ENCODE measurements around the gene FSTL4. TPM values are rescaled to one million over a fixed set of nuclear protein-coding genes. Genes with fewer than 3 reads are reported as not detected.
A peak's percentile ranks its signal among the peaks of the same experiment; 100 is the strongest.
"Not testable (repeated sequence)": the region's sequence is repeated elsewhere in the genome, so short reads cannot be mapped to it uniquely, and the experiment has no call there.

FSTL4 gene
- polyA plus RNA-seq, 1 donor from 2014 or later: not detected

GRCh38 chr5:133192716-133193115 is 419.6 kb downstream of the FSTL4 start:
- peaks cover 0 to 4% (median 0%) of the 10 kb centered on the region in 3 donors for H3K9me3 Mint-ChIP-seq
- H3K27ac Mint-ChIP-seq: no peak overlapping the region
- peaks cover 6% of the 10 kb centered on the region for H3K27me3 Mint-ChIP-seq

DNA sequence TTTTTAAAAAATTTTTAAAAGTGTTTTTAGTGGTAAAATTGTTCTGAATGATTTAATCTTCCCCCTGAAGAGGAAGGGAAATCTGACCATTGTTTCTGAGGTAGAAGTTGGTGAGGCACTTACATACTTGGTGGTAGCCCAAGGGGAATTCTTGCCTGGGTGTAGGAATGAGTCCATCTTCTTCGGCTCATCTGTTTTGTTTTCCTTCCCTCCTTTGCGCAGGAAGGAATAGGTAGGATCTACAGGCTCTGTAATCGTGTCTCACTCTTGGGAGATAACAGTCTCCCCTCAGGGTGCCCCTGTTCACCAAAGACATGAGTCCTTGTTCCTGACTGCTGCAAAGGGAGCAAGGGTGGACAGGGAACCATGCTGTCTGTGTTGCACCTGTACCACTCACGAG is 422.5 kb downstream of the FSTL4 start:
- H3K36me3 Mint-ChIP-seq: peaks cover 1% of the 10 kb centered on the region
- H3K9me3 Mint-ChIP-seq: peaks cover 0 to 5% (median 0%) of the 10 kb centered on the region in 3 donors
- no peak overlapping the region for H3K4me3 Mint-ChIP-seq
- peaks cover 3% of the 10 kb centered on the region for H3K27me3 Mint-ChIP-seq
- H3K27ac Mint-ChIP-seq: no peak overlapping the region
- H3K4me1 Mint-ChIP-seq: no peaks in the 10 kb centered on the region

More at GRCh38 chr5:133192716-133193115, 419.6 kb downstream of the FSTL4 start:
- Mint-ChIP-seq H3K4me3 (no peak overlapping the region), H3K36me3 (peaks cover 3% of the 10 kb centered on the region), H3K4me1 (no peaks in the 10 kb centered on the region)

GRCh38 chr5:133179405-133179804 is 432.9 kb downstream of the FSTL4 start:
- peaks cover 1% of the 10 kb centered on the region for H3K27me3 Mint-ChIP-seq
- H3K27ac Mint-ChIP-seq: peak overlapping the region in 1 of 3 donors; percentile 53
- no peak overlapping the region for H3K4me3 Mint-ChIP-seq
- H3K4me1 Mint-ChIP-seq: no peaks in the 10 kb centered on the region
- no peaks in the 10 kb centered on the region for H3K36me3 Mint-ChIP-seq
- H3K9me3 Mint-ChIP-seq: peaks cover 0 to 2% (median 0%) of the 10 kb centered on the region in 3 donors

- H3K4me1 Mint-ChIP-seq, H3K4me3 Mint-ChIP-seq, H3K27me3 Mint-ChIP-seq, H3K27ac Mint-ChIP-seq, H3K36me3 Mint-ChIP-seq: not testable (repeated sequence)
- H3K9me3 Mint-ChIP-seq: peaks cover 0 to 11% (median 4%) of the 10 kb centered on the region in 3 donors
Observed at GRCh38 chr5:133170756-133171387, 441.5 kb downstream of the FSTL4 start.

GRCh38 chr5:133164759-133165158 is 447.6 kb downstream of the FSTL4 start:
- Mint-ChIP-seq H3K27ac (no peak overlapping the region), H3K9me3 (peaks cover 0 to 8% (median 2%) of the 10 kb centered on the region in 3 donors), H3K36me3 (peaks cover 3% of the 10 kb centered on the region), H3K27me3 (peaks cover under 1% of the 10 kb centered on the region), H3K4me1 (peaks cover 0 to 4% (median 0%) of the 10 kb centered on the region in 3 donors), H3K4me3 (peak overlapping the region in 1 of 4 donors; percentile 10)

GRCh38 chr5:133163839-133164238 is 448.5 kb downstream of the FSTL4 start:
- Mint-ChIP-seq H3K4me1 (peaks cover 0 to 4% (median 0%) of the 10 kb centered on the region in 3 donors), H3K27me3 (no peaks in the 10 kb centered on the region), H3K4me3 (no peak overlapping the region), H3K9me3 (peaks cover under 1 to 5% (median 3%) of the 10 kb centered on the region in 3 donors), H3K36me3 (peaks cover 3% of the 10 kb centered on the region), H3K27ac (no peak overlapping the region)

- Mint-ChIP-seq H3K4me1 (no peaks in the 10 kb centered on the region), H3K4me3 (no peak overlapping the region), H3K36me3 (no peaks in the 10 kb centered on the region), H3K9me3 (peaks cover 0 to 3% (median 0%) of the 10 kb centered on the region in 3 donors), H3K27ac (no peak overlapping the region), H3K27me3 (peaks cover 2% of the 10 kb centered on the region)
Observed at GRCh38 chr5:133159543-133159942, 452.8 kb downstream of the FSTL4 start.

DNA sequence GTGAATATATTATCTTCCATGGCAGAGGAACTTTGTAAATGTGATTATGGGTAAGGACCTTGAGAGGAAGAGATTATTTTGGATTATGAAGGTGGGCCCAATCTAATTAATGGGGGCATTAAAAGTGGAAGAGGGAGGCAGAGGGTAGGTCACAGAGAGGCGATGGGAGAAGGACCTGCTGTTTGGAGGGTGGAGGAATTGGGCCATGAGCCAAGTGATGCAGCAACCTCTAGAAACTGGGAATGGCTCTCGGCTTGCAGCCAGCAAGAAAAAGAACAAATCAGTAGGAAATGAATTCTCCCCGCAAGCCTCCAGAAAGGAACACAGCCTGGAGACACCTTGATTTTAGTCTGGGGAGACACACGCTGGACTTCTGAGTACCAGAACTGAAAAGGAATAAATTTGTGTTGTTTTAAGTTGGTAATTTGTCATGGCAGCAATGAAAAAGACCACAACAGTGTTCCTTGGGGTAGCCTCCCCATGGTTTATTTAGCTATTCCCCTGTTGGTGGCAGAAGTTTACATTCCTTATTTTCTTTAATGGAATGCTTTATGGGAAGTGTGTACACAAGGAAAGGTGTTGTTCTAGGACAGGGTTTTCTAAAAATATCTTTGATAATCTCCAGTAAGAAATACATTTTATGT is 456.9 kb downstream of the FSTL4 start:
- Mint-ChIP-seq H3K4me1 (no peaks in the 10 kb centered on the region), H3K4me3 (no peak overlapping the region), H3K9me3 (peaks cover 0 to 3% (median 0%) of the 10 kb centered on the region in 3 donors), H3K36me3 (no peaks in the 10 kb centered on the region), H3K27ac (no peak overlapping the region), H3K27me3 (peaks cover 2% of the 10 kb centered on the region)

GRCh38 chr5:133154274-133155075 is 457.9 kb downstream of the FSTL4 start:
- H3K27ac Mint-ChIP-seq: peak overlapping the region in 1 of 3 donors; percentile 39
- peaks cover 0 to 3% (median 0%) of the 10 kb centered on the region in 3 donors for H3K9me3 Mint-ChIP-seq

GRCh38 chr5:133150909-133151544 is 461.3 kb downstream of the FSTL4 start:
- no peaks in the 10 kb centered on the region for H3K9me3 Mint-ChIP-seq
- peaks cover 2% of the 10 kb centered on the region for H3K27me3 Mint-ChIP-seq
- peak overlapping the region in 1 of 4 donors; percentile 15 for H3K4me3 Mint-ChIP-seq
- no peaks in the 10 kb centered on the region for H3K36me3 Mint-ChIP-seq
- peak overlapping the region in 1 of 3 donors; percentile 9 for H3K27ac Mint-ChIP-seq
- no peaks in the 10 kb centered on the region for H3K4me1 Mint-ChIP-seq

More at GRCh38 chr5:133154274-133155075, 457.9 kb downstream of the FSTL4 start:
- H3K27me3 Mint-ChIP-seq: peaks cover 2% of the 10 kb centered on the region
- no peaks in the 10 kb centered on the region for H3K36me3 Mint-ChIP-seq
- no peak overlapping the region for H3K4me3 Mint-ChIP-seq
- H3K4me1 Mint-ChIP-seq: no peaks in the 10 kb centered on the region

DNA sequence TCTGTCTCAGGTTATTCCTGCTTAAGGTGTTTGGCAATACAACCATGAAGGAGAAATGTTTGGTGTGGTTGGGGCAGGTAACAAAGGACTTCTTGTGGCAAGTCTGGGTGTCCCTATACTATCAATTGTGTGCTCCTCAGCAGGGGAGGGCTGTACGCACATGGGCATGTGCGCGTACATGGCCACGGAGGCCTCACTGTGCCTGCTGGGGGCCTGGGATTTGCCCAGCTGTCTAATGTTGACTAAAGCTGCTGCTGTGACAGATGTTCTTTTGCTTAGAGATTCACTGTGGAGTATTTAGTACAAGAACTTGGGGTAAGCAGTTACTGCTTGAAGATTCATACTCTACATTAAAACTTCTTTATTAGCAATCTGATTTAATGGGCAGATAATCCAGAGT is 463.0 kb downstream of the FSTL4 start:
- no peaks in the 10 kb centered on the region for H3K36me3 Mint-ChIP-seq
- no peaks in the 10 kb centered on the region for H3K27me3 Mint-ChIP-seq
- no peaks in the 10 kb centered on the region for H3K4me1 Mint-ChIP-seq
- H3K27ac Mint-ChIP-seq: no peak overlapping the region
- no peak overlapping the region for H3K4me3 Mint-ChIP-seq
- peaks cover 0 to 5% (median 2%) of the 10 kb centered on the region in 3 donors for H3K9me3 Mint-ChIP-seq

DNA sequence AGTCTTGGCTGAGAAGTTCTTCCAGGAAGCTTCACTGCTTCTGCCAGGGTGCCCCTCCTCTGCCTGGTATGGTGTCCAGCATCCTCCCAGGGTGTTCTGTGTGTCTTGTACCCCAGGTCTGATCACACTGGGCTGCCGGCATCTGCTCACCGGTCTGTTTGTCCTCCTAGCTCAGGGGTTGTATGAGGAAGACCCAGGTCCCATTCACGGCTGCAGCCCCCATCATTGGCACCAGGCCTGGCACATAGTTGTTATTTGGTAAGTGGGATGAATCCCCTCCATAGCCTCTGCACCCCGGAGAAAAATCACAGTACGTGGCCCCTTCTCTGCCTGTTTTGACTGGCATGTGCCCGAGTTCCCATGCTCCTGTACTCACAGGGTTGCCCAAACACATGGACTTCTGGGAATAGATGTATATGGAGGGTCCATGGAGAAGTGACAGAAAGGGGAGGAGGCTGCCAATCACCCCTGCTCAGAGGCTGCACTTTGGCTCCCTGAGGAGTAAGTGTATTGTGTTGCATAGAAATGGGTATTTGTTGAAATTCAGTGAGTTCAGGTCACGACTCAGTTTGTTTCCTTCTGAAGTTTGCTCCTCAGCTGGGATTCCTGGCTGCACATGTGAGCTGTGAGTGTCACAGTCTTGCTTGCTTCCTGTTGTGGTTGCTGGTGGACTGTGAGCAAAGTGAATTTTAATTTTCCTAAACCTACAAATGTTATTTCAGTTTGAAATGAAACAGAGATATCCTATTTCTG is 464.4 kb downstream of the FSTL4 start:
- Mint-ChIP-seq H3K4me3 (no peak overlapping the region), H3K27me3 (peaks cover 2% of the 10 kb centered on the region), H3K36me3 (no peaks in the 10 kb centered on the region), H3K27ac (no peak overlapping the region), H3K4me1 (no peaks in the 10 kb centered on the region), H3K9me3 (peaks cover 5 to 7% (median 6%) of the 10 kb centered on the region in 3 donors)

- Mint-ChIP-seq H3K27ac (no peak overlapping the region), H3K4me1 (no peaks in the 10 kb centered on the region), H3K4me3 (no peak overlapping the region)
Observed at GRCh38 chr5:133147411-133147810, 464.9 kb downstream of the FSTL4 start.

More at GRCh38 chr5:133147411-133147810, 464.9 kb downstream of the FSTL4 start:
- Mint-ChIP-seq H3K9me3 (peaks cover 5 to 7% (median 6%) of the 10 kb centered on the region in 3 donors), H3K27me3 (peaks cover 2% of the 10 kb centered on the region), H3K36me3 (no peaks in the 10 kb centered on the region)
